ENCODE data around the gene TTC21B. TPM values are rescaled to one million over a fixed set of nuclear protein-coding genes. Genes with fewer than 3 reads are reported as not detected.

The TTC21B gene
- total RNA-seq, 1 experiment from 2014 or later: 83.0 TPM

DNA sequence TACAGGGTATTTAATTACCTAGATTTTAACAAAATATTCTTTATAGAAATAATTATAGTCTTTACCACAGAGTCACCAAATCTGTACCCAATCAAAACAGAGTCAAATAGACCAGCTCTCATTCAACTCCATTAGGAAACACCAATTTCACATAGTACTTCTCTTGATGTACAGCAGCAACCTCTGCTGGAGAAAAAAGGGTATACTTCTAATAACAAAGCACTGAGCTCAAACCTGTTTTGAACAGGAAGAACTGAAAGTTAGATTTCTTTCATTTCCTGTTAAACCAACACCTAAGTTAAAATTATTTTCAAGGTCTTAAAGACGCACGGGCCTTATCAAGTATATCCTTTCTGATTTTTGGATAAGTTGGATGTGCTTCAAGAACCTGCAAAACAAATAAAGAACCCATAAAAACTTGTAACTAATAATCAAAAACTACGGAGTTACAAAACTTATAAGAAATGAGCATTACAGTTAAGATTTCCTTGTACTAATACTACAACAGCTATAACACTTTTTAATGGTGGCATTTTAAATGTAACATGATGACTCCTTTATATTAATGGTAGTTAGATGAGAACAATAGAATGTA, 79.0 kb downstream of the TTC21B start:
- peak; percentile 85 for DNase-seq (ENCODE audit: low spot score)
- POLR2A ChIA-PET (ENCODE audit: low non-redundant PET): interaction anchor here (0.5 kb wide), 1 partner anchor 296 kb away, joined by 3 read pairs; no protein-coding TSS in a partner anchor
- H3K36me3 ChIP-seq (ENCODE audit: insufficient read depth, low read length, poor library complexity, severe bottlenecking): peaks cover 36% of the 10 kb centered on the region

DNA sequence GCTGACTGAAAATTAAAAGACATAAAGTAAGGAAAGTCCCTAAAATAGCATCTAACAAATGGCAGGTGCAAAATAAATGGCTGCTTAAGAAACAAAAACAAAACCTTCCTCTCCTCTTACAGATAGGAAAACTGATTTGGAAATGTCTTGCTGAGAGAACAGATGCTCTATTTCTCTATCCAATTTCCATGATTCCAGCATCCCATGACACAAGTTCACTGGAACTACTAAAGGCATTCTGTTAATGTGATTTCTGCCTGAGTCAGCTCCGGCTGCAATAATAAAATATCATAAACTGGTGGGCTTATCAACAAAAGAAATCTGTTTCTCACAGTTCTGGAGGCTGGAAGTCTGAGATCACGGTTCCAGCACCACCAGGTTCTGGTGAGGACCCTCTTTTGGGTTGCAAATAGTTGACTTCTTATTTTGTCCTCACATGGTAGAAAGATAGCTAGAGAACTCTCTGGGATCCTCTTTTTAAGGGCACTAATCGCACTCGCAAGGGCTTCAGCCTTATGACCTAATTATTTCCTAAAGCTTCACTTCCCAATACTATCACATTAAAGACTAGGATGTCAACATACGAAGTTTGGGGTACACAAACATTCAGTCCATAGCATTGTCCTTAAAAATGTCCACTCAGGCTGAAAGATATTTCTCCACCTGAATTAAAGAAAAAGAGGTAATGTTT, 81.3 kb downstream of the TTC21B start:
- Histone ChIP-seq H3K9me3 (ENCODE audit: low read depth, low read length, poor library complexity, severe bottlenecking) (no peaks in the 10 kb centered on the region), H3K36me3 (ENCODE audit: insufficient read depth, low read length, poor library complexity, severe bottlenecking) (peaks cover 23% of the 10 kb centered on the region), H3K4me1 (ENCODE audit: insufficient read depth, low read length, poor library complexity, severe bottlenecking) (no peaks in the 10 kb centered on the region), H3K27ac (ENCODE audit: low read depth, low read length, poor library complexity, severe bottlenecking) (peak overlapping the region; percentile 26), H3K4me3 (ENCODE audit: low read depth, low read length, poor library complexity, severe bottlenecking) (no peak overlapping the region), H3K27me3 (replicated peaks; ENCODE audit: insufficient read depth, low read depth, low read length, poor library complexity) (no peaks in the 10 kb centered on the region)
- POLR2A ChIA-PET (ENCODE audit: low non-redundant PET): no interaction called here
- TF ChIP-seq, protein P1, sequence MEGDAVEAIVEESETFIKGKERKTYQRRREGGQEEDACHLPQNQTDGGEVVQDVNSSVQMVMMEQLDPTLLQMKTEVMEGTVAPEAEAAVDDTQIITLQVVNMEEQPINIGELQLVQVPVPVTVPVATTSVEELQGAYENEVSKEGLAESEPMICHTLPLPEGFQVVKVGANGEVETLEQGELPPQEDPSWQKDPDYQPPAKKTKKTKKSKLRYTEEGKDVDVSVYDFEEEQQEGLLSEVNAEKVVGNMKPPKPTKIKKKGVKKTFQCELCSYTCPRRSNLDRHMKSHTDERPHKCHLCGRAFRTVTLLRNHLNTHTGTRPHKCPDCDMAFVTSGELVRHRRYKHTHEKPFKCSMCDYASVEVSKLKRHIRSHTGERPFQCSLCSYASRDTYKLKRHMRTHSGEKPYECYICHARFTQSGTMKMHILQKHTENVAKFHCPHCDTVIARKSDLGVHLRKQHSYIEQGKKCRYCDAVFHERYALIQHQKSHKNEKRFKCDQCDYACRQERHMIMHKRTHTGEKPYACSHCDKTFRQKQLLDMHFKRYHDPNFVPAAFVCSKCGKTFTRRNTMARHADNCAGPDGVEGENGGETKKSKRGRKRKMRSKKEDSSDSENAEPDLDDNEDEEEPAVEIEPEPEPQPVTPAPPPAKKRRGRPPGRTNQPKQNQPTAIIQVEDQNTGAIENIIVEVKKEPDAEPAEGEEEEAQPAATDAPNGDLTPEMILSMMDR (conservative IDR thresholded peaks at IDR 0.05; ENCODE audit: low read depth, low read length): no peak
- TF ChIP-seq EZH2 (IDR thresholded peaks at IDR 0.05; ENCODE audit: borderline replicate concordance, low read depth, low read length, poor library complexity, severe bottlenecking): no peak
- intact Hi-C loops (cut with micrococcal nuclease; ENCODE audit: unreplicated experiment): loop anchor here (5.0 to 10.0 kb wide), 2 partner anchors 470 to 857 kb away; no protein-coding TSS in a partner anchor
- CTCF ChIA-PET: no interaction called here
- DNase-seq (ENCODE audit: low spot score): no peak
- no TSS peak for BruUV-seq (replicated peaks)

More for the DNA sequence above, 79.0 kb downstream of the TTC21B start:
- Histone ChIP-seq H3K4me3 (ENCODE audit: low read depth, low read length, poor library complexity, severe bottlenecking) (no peak overlapping the region), H3K27me3 (replicated peaks; ENCODE audit: insufficient read depth, low read depth, low read length, poor library complexity) (no peaks in the 10 kb centered on the region), H3K27ac (ENCODE audit: low read depth, low read length, poor library complexity, severe bottlenecking) (no peak overlapping the region), H3K4me1 (ENCODE audit: insufficient read depth, low read length, poor library complexity, severe bottlenecking) (no peaks in the 10 kb centered on the region), H3K9me3 (ENCODE audit: low read depth, low read length, poor library complexity, severe bottlenecking) (no peaks in the 10 kb centered on the region)
- CTCF ChIA-PET: interaction anchor here (0.5 to 1.6 kb wide), 13 partner anchors 38 to 882 kb away, joined by 3 to 17 read pairs (median 4); partner anchors contain the start of gene SCN2A
- TF ChIP-seq, protein P1 (conservative IDR thresholded peaks at IDR 0.05; ENCODE audit: low read depth, low read length): peak; percentile 76
- TF ChIP-seq EZH2 (IDR thresholded peaks at IDR 0.05; ENCODE audit: borderline replicate concordance, low read depth, low read length, poor library complexity, severe bottlenecking): no peak
- no TSS peak for BruUV-seq (replicated peaks)
- intact Hi-C loops (cut with micrococcal nuclease; ENCODE audit: unreplicated experiment): loop anchor here (2.0 to 10.0 kb wide), 3 partner anchors 472 to 860 kb away; partner anchors contain the start of gene SCN2A

DNA sequence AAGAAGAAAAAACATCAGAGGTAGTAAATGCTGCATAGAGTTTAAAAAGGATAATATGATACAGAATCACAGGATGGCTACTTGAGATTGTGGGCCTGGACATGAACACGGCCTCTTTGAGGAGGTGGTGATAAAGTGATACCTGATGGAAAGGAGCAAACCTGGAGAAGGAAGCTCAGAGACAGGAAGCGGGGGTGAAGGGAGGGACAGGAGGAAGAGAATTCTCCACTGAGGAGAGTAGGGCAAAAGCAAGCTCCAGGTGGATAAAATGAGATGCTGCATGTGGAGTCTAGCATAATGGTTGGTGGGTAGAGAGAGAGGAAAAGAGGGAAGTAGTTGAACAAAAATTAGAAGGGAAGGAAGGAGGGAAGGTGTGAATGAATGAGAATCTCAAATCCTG, 82.6 kb downstream of the TTC21B start:
- Histone ChIP-seq H3K4me3 (ENCODE audit: low read depth, low read length, poor library complexity, severe bottlenecking) (no peak overlapping the region), H3K27ac (ENCODE audit: low read depth, low read length, poor library complexity, severe bottlenecking) (no peak overlapping the region), H3K36me3 (ENCODE audit: insufficient read depth, low read length, poor library complexity, severe bottlenecking) (peaks cover 23% of the 10 kb centered on the region), H3K4me1 (ENCODE audit: insufficient read depth, low read length, poor library complexity, severe bottlenecking) (no peaks in the 10 kb centered on the region), H3K27me3 (replicated peaks; ENCODE audit: insufficient read depth, low read depth, low read length, poor library complexity) (no peaks in the 10 kb centered on the region), H3K9me3 (ENCODE audit: low read depth, low read length, poor library complexity, severe bottlenecking) (no peaks in the 10 kb centered on the region)
- BruUV-seq (replicated peaks): no TSS peak
- POLR2A ChIA-PET (ENCODE audit: low non-redundant PET): interaction anchor here (0.6 kb wide), 1 partner anchor 504 kb away, joined by 3 read pairs; no protein-coding TSS in a partner anchor
- DNase-seq (ENCODE audit: low spot score): no peak
- intact Hi-C loops (cut with micrococcal nuclease; ENCODE audit: unreplicated experiment): loop anchor here (5.0 to 10.0 kb wide), 2 partner anchors 469 to 856 kb away; no protein-coding TSS in a partner anchor
- CTCF ChIA-PET: no interaction called here
- TF ChIP-seq, protein P1 (conservative IDR thresholded peaks at IDR 0.05; ENCODE audit: low read depth, low read length): no peak
- TF ChIP-seq EZH2 (IDR thresholded peaks at IDR 0.05; ENCODE audit: borderline replicate concordance, low read depth, low read length, poor library complexity, severe bottlenecking): no peak
